HepG2 (cell line): ENCODE measurements around the gene EXOC3L4. TPM values are rescaled to one million over a fixed set of nuclear protein-coding genes. Genes with fewer than 3 reads are reported as not detected.

ENCODE experiments used
- AGO1 ChIP-seq: fragments of 200-400 bp; formaldehyde crosslinking; IDR thresholded peaks from 2 replicates; pipeline ENCODE4 v1.6.1; 2017; ENCODE audit warnings: mild to moderate bottlenecking, low read depth, low read length, moderate library complexity; ENCODE audit not compliant: poor library complexity, severe bottlenecking
- ATF7 ChIP-seq, 2 experiments: fragments of 450-650 bp in 1 of 2; sonication (generic) in 1 of 2; formaldehyde crosslinking in 1 of 2; IDR thresholded peaks; 2 replicates each; pipeline versions ENCODE4 v1.4.0 to v1.6.1; 2016 to 2020; ENCODE audit warnings: antibody characterized with exemption in 1 of 2, mild to moderate bottlenecking in 1 of 2, missing genetic modification reagents in 1 of 2
- CEBPG ChIP-seq: IDR thresholded peaks from 2 replicates; pipeline ENCODE4 v1.6.1; 2016
- FOXK2 ChIP-seq: fragments of 450-650 bp; IDR thresholded peaks from 2 replicates; pipeline ENCODE4 v1.6.1; 2016
- HNF1A ChIP-seq, 2 experiments: sonication (generic) in 1 of 2; formaldehyde crosslinking in 1 of 2; IDR thresholded peaks; 2 replicates each; pipeline versions ENCODE4 v1.4.0 to v1.6.1; 2016 to 2020; ENCODE audit warnings: borderline replicate concordance in 1 of 2, low read depth in 1 of 2, mild to moderate bottlenecking in 1 of 2, missing genetic modification reagents in 1 of 2
- HNF4A ChIP-seq: sonication (generic); formaldehyde crosslinking; IDR thresholded peaks from 2 replicates; pipeline ENCODE4 v1.4.0; 2020; ENCODE audit warnings: missing genetic modification reagents
- HNF4G ChIP-seq, 2 experiments: sonication (generic) in 1 of 2; formaldehyde crosslinking in 1 of 2; IDR thresholded peaks; 2 replicates each; pipeline versions ENCODE4 v1.4.0 to v1.6.1; 2011 to 2020; ENCODE audit warnings: borderline replicate concordance in 2 of 2, low read depth in 2 of 2, mild to moderate bottlenecking in 2 of 2, low read length in 1 of 2, missing genetic modification reagents in 1 of 2, moderate library complexity in 1 of 2
- KAT8 ChIP-seq: IDR thresholded peaks from 2 replicates; pipeline ENCODE4 v1.6.1; 2016; ENCODE audit warnings: missing genetic modification reagents, missing compliant biosample characterization
- MEIS2 ChIP-seq: sonication (generic); formaldehyde crosslinking; IDR thresholded peaks from 2 replicates; pipeline ENCODE4 v1.9.0; 2021; ENCODE audit warnings: mild to moderate bottlenecking, missing genetic modification reagents
- MLXIP ChIP-seq: sonication (generic); formaldehyde crosslinking; IDR thresholded peaks from 2 replicates; pipeline ENCODE4 v1.9.0; 2021; ENCODE audit warnings: missing genetic modification reagents, borderline replicate concordance
- RAD21 ChIP-seq: fragments of 450-650 bp; formaldehyde crosslinking; IDR thresholded peaks from 2 replicates; pipeline ENCODE4 v1.5.0; 2020; ENCODE audit warnings: mild to moderate bottlenecking
- RNF2 ChIP-seq: fragments of 450-650 bp; conservative IDR thresholded peaks from 2 replicates; pipeline ENCODE4 v1.6.1; 2016; ENCODE audit warnings: low read depth
- SMARCE1 ChIP-seq: fragments of 450-650 bp; IDR thresholded peaks from 2 replicates; pipeline ENCODE4 v1.6.1; 2017; ENCODE audit warnings: borderline replicate concordance
- SYNCRIP ChIP-seq: fragments of 200-400 bp; formaldehyde crosslinking; IDR thresholded peaks from 2 replicates; pipeline ENCODE4 v1.6.1; 2018; ENCODE audit warnings: mild to moderate bottlenecking, low read depth, low read length; ENCODE audit not compliant: insufficient read depth
- TGIF2 ChIP-seq: IDR thresholded peaks from 2 replicates; pipeline ENCODE4 v1.6.1; 2016; ENCODE audit warnings: control low read depth, missing compliant biosample characterization
- ZFYVE20 ChIP-seq: sonication (generic); formaldehyde crosslinking; IDR thresholded peaks from 2 replicates; pipeline ENCODE4 v1.8.0; 2023; ENCODE audit warnings: low read depth, mild to moderate bottlenecking, moderate library complexity, missing genetic modification reagents, borderline replicate concordance
- ZKSCAN1 ChIP-seq: fragments of 150-350 bp; IDR thresholded peaks from 2 replicates; pipeline ENCODE4 v1.6.1; 2014; ENCODE audit warnings: low read length
- ZMYM3 ChIP-seq: sonication (generic); formaldehyde crosslinking; IDR thresholded peaks from 2 replicates; pipeline ENCODE4 v1.5.1; 2020; ENCODE audit warnings: mild to moderate bottlenecking, missing genetic modification reagents
- ZNF333 ChIP-seq: sonication (generic); formaldehyde crosslinking; IDR thresholded peaks from 2 replicates; pipeline ENCODE4 v1.4.0; 2020; ENCODE audit warnings: mild to moderate bottlenecking, missing genetic modification reagents, borderline replicate concordance
- ZNF556 ChIP-seq: sonication (generic); formaldehyde crosslinking; IDR thresholded peaks from 2 replicates; pipeline ENCODE4 v1.4.0; 2020; ENCODE audit warnings: mild to moderate bottlenecking, missing genetic modification reagents, borderline replicate concordance
- ZNF572 ChIP-seq: sonication (generic); formaldehyde crosslinking; IDR thresholded peaks from 2 replicates; pipeline ENCODE4 v1.5.1; 2020; ENCODE audit warnings: mild to moderate bottlenecking, missing genetic modification reagents
- ZNF672 ChIP-seq: sonication (generic); formaldehyde crosslinking; IDR thresholded peaks from 2 replicates; pipeline ENCODE4 v1.8.1; 2022; ENCODE audit warnings: missing genetic modification reagents
- ZSCAN25 ChIP-seq: sonication (generic); formaldehyde crosslinking; IDR thresholded peaks from 2 replicates; pipeline ENCODE4 v1.8.0; 2022; ENCODE audit warnings: mild to moderate bottlenecking, missing genetic modification reagents
- polyA plus RNA-seq, 8 experiments: library from polyadenylated mRNA; depleted of rRNA in 3 of 8; stranded (reverse) in 7 of 8; unstranded in 1 of 8; fragments of >200 nt; fragmentation: Illumina TruSeq in 4 of 8; extraction: Trizol in 4 of 8; gene quantifications; 2 replicates each; pipeline versions ENCODE4 v1.2.1 to v1.2.3, GENCODE V29; 2011 to 2016; ENCODE audit warnings: low read depth in 4 of 8, missing spikeins in 1 of 8, mixed read lengths in 1 of 8; ENCODE audit not compliant: insufficient read depth in 1 of 8
- total RNA-seq, 5 experiments: library from RNA; depleted of rRNA; stranded (reverse); fragments of >200 nt; fragmentation: Illumina TruSeq; extraction: Trizol; gene quantifications; 2 replicates each; pipeline ENCODE4 v1.2.3, GENCODE V29; 2016; ENCODE audit warnings: low read depth in 1 of 5

Gene EXOC3L4
- total and polyA plus RNA-seq, 2 of the 13 experiments (the other 11 are each of a cell fraction or from before 2014, with no cell fraction given): 11.8 to 27.0 TPM

DNA sequence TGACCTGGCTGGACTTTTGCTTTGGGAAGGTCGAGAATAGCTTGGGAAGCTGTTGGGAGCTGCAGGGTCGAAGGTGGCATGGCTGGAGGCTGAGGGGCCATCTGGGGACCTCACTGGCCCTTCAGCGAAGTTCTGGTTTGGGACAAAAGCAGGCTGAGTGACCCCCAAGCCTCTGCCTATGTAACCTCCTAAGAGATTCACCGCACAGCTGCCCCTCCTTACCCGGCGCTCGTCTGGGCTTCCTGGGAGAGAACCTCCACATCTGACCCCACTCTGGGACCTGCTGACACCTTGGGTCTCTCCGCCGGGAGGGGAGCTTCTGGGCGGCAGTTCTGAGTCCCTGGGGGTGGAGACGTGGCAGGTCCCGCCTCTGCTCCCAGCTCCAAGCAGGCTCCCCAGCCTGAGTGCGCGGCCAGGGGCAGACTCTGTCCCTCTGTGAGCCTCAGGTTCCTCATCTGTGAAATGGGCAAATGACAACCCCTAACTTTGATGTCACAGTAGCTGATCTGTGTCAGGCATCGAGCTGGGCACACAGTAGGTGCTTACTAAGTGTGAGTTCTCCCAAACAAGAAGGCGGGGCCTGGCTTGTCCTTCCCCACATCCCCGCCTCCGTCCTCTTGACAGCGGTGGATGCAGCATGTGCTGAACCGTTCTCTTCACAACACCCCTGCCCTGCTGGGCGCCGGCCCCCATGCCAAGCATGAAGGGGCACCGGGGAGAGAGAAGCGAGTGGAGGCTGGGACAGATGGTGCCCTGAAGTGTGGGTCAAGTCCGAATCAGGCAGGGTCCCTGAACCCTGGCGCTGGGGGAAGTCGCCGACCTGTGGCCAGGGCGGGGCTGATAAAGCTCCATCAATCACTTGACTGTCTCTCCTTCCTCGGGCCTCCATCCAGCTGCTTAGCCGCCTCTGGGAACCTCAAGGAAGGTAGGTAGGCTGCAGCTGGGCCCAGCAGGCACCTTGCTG lies 3.8 kb downstream of the EXOC3L4 start (continued):
- TF ChIP-seq SYNCRIP: no peak
- TF ChIP-seq MEIS2: 0 out of 2 replicates have a peak, but pooled peaks have one; percentile 54
- no peak for TF ChIP-seq TGIF2 (CRISPR knock-in tag)
- no peak for TF ChIP-seq AGO1
- no peak for TF ChIP-seq ZNF333 (CRISPR knock-in tag)
- no peak for TF ChIP-seq SMARCE1
- no peak for TF ChIP-seq HNF4G (IDR thresholded peaks at IDR 0.05; ENCODE audit: borderline replicate concordance, low read depth, low read length)
- TF ChIP-seq HNF4G (CRISPR knock-in tag; IDR thresholded peaks at IDR 0.05; ENCODE audit: borderline replicate concordance, low read depth): no peak
- no peak for TF ChIP-seq RNF2
- TF ChIP-seq HNF1A (IDR thresholded peaks at IDR 0.05; ENCODE audit: low read depth): no peak
- no peak for TF ChIP-seq HNF1A (CRISPR knock-in tag; IDR thresholded peaks at IDR 0.05; ENCODE audit: borderline replicate concordance)
- no peak for TF ChIP-seq FOXK2
- TF ChIP-seq ZNF672 (CRISPR knock-in tag): no peak
- peak; percentile 95; the same call in 1 of the 2 replicates for TF ChIP-seq ZNF556 (CRISPR knock-in tag)
- no peak for TF ChIP-seq ATF7 (IDR thresholded peaks at IDR 0.05)
- no peak for TF ChIP-seq ATF7 (CRISPR knock-in tag; IDR thresholded peaks at IDR 0.05)
- TF ChIP-seq HNF4A (CRISPR knock-in tag): no peak
- peak; percentile 65; the same call in 1 of the 2 replicates for TF ChIP-seq ZKSCAN1
- TF ChIP-seq CEBPG (CRISPR knock-in tag): no peak
- TF ChIP-seq RAD21 (CRISPR knock-in tag): no peak
- no peak for TF ChIP-seq MLXIP (CRISPR knock-in tag)
- TF ChIP-seq KAT8 (CRISPR knock-in tag): no peak
- TF ChIP-seq ZFYVE20 (CRISPR knock-in tag): no peak
- TF ChIP-seq ZMYM3 (CRISPR knock-in tag): peak; percentile 98
- no peak for TF ChIP-seq ZSCAN25 (CRISPR knock-in tag)
- TF ChIP-seq ZNF572 (CRISPR knock-in tag): 0 out of 2 replicates have a peak, but pooled peaks have one; percentile 30
